SIG-M5 treated with dmso at 0.1 percent for 504 hours (cell line): Measurements from ENCODE around the gene PPP1R3D.
"Not testable (repeated sequence)": the region's sequence is repeated elsewhere in the genome, so short reads cannot be mapped to it uniquely, and the experiment has no call there.

ENCODE experiments used
- DNase-seq: peaks from one replicate; lab custom pipeline; 2025; ENCODE audit not compliant: unreplicated experiment; lab: John Stamatoyannopoulos, UW

The PPP1R3D gene

DNA sequence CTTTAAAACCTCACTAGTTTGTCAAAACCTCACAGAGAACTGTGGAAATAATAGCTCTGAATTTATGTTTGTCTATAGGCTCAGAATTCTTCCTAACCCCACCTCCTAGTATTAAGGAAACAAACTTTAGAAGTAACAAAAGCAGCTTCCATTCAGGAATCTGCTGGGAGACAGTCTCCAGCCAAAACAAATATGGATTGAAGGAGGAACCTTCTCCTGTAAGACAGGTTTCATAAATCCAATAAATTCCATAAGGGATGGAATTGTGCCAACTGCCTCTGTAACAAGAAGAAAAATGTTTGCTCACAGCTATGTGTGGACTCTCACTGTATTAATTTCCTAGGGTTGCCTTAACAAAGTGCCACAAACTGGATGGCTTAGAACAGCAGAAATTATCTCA is 14.2 kb downstream of the PPP1R3D start:
- DNase-seq: peak; percentile 83

DNA sequence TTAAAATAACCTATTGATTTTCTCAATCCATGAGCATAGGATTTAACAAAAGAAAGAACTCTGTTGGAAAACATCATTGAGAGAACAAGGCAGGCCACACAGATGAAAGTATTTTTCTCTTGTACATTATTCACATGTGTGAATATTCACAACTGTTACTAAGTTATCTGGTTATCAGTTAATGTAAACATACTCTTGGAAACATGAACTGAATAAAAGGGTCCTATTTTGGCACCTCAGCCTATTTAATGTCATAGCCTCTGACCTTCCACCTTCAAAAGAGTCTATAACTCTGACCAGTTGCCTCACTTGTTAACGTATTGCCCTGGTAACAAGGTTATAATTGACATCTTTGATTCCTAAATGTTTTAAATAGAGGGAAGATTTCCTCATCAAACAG is 14.7 kb downstream of the PPP1R3D start:
- DNase-seq: no peak

DNA sequence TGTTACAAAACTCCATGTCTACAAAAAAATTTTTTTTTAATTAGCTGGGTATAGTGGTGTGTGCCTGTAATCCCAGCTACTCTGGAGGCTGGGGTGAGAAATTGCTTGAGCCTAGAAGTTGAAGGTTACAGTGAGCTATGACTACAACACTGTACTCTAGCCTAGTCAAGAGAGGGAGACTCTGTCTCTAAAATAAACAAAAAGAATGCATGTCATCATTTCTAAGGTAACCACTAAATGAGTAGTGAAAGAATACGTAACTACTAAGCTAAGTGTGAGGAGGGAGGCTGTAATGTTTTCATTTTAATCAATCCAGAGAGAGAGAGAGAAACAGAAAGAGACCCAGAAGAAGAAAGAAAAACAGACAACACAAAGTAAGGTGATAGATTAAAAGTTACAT is 16.6 kb downstream of the PPP1R3D start:
- no peak for DNase-seq

DNA sequence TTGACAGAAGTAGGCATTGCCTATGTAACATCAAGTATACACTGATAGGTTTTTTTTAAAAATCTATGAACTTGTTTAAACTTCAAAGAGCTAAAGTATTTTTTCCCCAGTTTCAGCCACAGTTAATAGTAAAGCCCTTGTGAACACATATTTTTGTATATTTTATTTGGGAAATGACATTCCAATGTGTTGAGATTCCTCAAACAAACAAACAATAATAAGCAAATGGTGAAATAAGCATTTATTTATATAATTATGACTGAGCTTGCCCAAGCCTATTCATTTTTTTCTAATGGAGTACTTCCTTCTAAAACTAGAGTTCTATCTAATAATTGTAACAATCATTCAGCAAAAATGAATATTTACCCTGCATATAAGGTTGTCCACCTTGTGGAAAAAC is 19.2 kb downstream of the PPP1R3D start:
- DNase-seq: no peak

DNA sequence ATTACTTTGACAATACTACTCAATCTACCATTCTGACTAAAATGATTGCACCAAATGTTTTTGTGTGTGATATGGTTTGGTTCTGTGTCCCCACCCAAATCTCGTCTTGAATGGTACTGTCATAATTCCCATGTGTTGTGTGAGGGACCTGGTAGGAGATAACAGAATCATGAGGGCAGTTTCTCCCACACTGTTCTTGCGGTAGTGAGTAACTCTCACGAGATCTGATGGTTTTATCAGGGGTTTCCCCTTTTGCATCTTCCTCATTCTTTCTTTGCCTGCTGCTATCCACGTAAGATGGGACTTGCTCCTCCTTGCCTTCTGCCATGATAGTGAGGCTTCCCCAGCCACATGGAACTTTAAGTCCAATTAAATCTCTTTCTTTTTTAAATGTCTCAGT is 27.5 kb downstream of the PPP1R3D start:
- DNase-seq: no peak

DNA sequence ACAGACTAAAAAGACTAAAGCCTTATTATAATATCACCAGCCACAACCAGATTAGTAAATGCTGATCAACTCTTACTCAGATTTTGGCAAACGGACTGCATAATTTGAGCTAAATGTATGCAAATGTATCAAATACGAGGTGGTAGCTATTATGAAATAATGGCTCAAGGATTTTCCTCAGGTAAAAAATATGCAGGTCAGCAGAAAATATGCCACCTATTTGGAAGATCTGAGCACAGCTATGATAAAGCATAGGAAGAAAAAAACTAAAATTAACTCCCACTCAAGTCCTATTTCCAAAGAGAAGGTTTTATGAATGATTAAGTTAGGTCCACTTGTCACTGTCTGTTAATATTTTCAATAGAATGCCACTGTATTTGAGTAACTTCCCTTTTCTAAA is 29.1 kb downstream of the PPP1R3D start:
- no peak for DNase-seq

DNA sequence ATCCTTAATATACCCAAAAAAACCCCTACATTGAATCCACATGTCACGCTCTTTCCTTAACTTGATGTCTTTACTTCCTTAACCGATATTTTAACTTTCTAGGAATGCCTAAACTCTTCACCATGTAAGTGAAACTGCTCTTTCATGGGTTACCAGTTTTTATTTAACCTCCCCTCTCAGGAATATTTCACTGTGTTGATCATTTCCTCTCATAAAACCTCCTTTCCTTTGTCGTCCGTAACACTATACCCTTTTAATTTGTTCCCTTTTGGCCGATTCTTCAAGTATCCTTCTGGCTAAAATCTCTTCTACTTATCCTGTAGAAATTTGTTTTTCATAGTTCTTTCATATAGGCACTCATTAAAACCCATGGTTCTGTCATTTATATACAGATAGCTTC is 31.2 kb downstream of the PPP1R3D start:
- DNase-seq: no peak

DNA sequence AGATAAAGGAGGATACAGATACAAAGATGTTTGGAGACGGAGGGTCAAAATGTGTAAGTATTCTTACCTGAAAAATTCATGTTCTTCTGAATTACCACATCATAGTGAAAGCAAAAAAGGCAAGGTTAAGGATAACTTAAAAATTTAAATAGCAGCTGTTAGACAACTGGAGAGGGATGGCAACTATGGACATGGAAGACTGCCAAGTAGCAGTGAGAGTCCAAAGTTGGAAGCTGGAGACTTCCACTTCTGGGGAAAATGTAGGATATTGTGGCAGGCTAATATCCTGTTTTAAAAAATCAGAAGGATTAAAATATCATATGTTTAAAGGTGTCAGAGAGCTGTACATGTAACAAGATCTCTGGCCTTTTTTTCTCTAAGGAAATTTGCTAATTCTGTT is 36.5 kb downstream of the PPP1R3D start:
- no peak for DNase-seq

DNA sequence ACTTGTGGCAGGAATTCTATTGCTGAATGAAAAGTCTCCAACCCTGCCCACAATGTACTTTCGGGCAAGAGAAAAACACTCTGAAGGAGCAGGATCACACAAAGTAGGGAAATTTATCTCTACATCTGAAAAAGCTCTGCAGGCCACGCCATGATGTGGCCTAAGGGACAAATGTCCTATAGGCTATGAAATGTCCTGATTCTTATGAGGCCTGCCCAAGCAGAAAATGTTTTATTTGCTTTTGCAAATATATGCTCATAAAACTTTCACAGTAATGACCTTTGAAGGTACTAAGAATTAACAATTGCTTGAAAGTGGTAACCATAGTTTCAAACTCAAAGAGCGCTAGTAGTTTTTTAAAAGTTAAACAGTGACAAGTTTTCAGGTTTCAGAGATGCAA is 37.6 kb downstream of the PPP1R3D start:
- DNase-seq: no peak

DNA sequence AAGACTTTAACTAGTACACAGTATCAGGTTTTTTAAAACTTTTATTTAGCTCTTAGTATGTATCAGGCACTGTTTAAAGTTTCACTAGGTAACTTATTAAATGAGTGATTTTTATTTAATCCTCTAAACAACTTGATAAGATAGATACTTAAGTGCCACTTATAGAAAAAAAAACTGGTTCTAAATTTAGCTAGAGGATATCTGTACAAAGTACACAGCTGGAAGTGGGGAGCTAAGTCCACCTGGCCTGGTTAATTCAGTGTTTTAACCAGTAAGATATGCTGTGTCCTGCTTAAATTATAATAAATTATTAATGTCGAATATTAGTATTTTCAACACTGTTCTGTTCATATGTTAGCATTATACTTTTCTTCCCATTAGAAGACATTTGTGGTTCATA is 44.2 kb downstream of the PPP1R3D start:
- no peak for DNase-seq

DNA sequence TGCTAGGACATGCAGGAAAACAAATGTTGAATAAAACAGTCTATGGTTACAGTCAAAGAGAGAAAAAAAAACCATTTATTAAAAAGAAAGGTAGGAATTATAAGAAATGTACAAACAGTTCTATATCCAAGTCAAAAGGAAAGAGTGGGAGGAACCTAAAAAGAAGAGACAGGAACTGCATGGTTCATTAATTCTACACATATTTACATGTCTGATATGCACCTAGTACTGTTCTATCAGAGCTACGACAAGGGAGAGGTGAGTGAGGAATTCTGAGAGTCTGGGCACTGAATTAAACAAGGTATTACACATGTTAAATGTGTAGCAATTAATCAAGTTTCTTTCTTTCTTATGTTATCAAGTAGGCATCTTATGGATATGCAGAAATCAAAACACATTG is 48.5 kb downstream of the PPP1R3D start:
- no peak for DNase-seq

DNA sequence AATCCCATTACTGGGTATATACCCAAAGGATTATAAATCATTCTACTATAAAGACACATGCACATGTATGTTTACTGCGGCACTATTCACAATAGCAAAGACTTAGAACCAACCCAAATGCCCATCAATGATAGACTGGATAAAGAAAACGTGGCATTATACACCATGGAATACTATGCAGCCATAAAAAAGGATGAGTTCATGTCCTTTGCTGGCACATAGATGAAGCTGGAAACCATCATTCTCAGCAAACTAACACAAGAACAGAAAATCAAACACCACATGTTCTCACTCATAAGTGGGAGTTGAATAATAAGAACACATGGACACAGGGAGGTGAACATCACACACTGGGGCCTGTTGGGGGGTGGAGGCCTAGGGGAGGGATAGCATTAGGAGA is 50.1 kb downstream of the PPP1R3D start:
- DNase-seq: not testable (repeated sequence)

DNA sequence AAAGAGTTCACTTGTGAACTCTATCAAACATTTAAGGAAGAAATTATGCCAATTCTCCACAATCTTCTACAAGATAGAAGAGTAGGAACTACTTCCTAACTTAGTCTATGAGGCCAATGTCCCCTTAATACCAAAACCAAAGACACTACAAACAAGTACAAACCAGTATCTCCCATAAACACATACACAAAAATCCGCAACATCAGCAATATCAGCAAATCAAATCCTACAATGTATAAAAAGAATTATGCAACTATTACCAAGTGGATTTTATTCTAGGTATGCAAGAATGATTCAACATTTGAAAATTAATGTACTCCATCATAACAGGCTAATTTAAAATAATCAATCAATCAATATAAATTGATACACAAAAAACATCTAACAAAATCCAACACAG is 52.1 kb downstream of the PPP1R3D start:
- DNase-seq: no peak
